MCF 10A (cell line): Measurements from ENCODE around the gene TMEM117. TPM values are rescaled to one million over a fixed set of nuclear protein-coding genes. Genes with fewer than 3 reads are reported as not detected.
"Not testable (repeated sequence)": the region's sequence is repeated elsewhere in the genome, so short reads cannot be mapped to it uniquely, and the experiment has no call there.

Source experiments
- BruUV-seq: library from RNA; stranded (reverse); fragments of 400-500 nt; replicated peaks from 2 replicates; lab custom pipeline; 2021; lab: Mats Ljungman, UMichigan
- CTCF ChIA-PET: fragments of 300-600 bp; sonication (Branson Sonifier 250); formaldehyde crosslinking; extraction: SDS; loops from one replicate; lab custom pipeline; 2021; ENCODE audit warnings: antibody characterized with exemption, inconsistent platforms; lab: Yijun Ruan, JAX
- POLR2A ChIA-PET: fragments of 300-600, 350-650 bp; sonication (Branson Sonifier 250); formaldehyde crosslinking; extraction: SDS; loops from one replicate; lab custom pipeline; 2020; ENCODE audit warnings: antibody characterized with exemption, inconsistent platforms; lab: Yijun Ruan, JAX
- DNase-seq: peaks from one replicate; pipeline ENCODE4 v3.0.0-alpha.2; 2018; ENCODE audit not compliant: unreplicated experiment
- H3K27ac Mint-ChIP-seq: one replicate; pipeline ENCODE4 v1.8.0; 2022; ENCODE audit warnings: mild to moderate bottlenecking, low read depth, mixed read lengths; ENCODE audit not compliant: unreplicated experiment
- H3K27me3 Mint-ChIP-seq: one replicate; pipeline ENCODE4 v1.8.0; 2022; ENCODE audit warnings: mixed read lengths; ENCODE audit not compliant: insufficient read depth, unreplicated experiment
- H3K36me3 Mint-ChIP-seq: one replicate; pipeline ENCODE4 v1.8.0; 2022; ENCODE audit warnings: mild to moderate bottlenecking, moderate library complexity, mixed read lengths; ENCODE audit not compliant: insufficient read depth, unreplicated experiment
- H3K4me1 Mint-ChIP-seq: one replicate; pipeline ENCODE4 v1.8.0; 2022; ENCODE audit warnings: mixed read lengths; ENCODE audit not compliant: insufficient read depth, unreplicated experiment
- H3K4me3 Mint-ChIP-seq: one replicate; pipeline ENCODE4 v1.8.0; 2022; ENCODE audit warnings: mild to moderate bottlenecking, moderate library complexity, mixed read lengths; ENCODE audit not compliant: unreplicated experiment
- H3K9me3 Mint-ChIP-seq: one replicate; pipeline ENCODE4 v1.8.0; 2022; ENCODE audit warnings: mixed read lengths; ENCODE audit not compliant: unreplicated experiment
- CTCF ChIP-seq: fragments of 200-600 bp; IDR thresholded peaks from one replicate; pipeline ENCODE4 v1.8.0; 2022; ENCODE audit warnings: antibody characterized with exemption, mild to moderate bottlenecking; ENCODE audit not compliant: unreplicated experiment
- intact Hi-C: fragments of 100-400 bp; cut with micrococcal nuclease; formaldehyde crosslinking; loops from 2 replicates; pipeline ENCODE4 v1.14.1; 2022
- total RNA-seq: library from RNA; stranded (reverse); gene quantifications from 2 replicates; pipeline ENCODE4 v1.2.3, GENCODE V29; 2022

The TMEM117 gene
- total RNA-seq, 1 experiment from 2014 or later: 3.2 TPM

- no peaks in the 10 kb centered on the region for H3K27me3 Mint-ChIP-seq
- ChIA-PET POLR2A (interaction anchor here (0.7 to 1.4 kb wide), 7 partner anchors 10 to 102 kb away, joined by 3 to 6 read pairs (median 3); partner anchors contain the start of genes IRAK4, PUS7L, TMEM117 and TWF1), CTCF (interaction anchor here (0.6 to 4.1 kb wide), 5 partner anchors 14 to 70 kb away, joined by 3 to 16 read pairs (median 3); partner anchors contain the start of gene TMEM117)
- peaks cover 11% of the 10 kb centered on the region for H3K4me1 Mint-ChIP-seq
- no peak for DNase-seq
- no peaks in the 10 kb centered on the region for H3K9me3 Mint-ChIP-seq
- peak overlapping the region; percentile 78 for H3K27ac Mint-ChIP-seq
- peaks cover 2% of the 10 kb centered on the region for H3K36me3 Mint-ChIP-seq
- TF ChIP-seq CTCF: no peak
- BruUV-seq: no TSS peak
- intact Hi-C loops: no loop called here
- no peak overlapping the region for H3K4me3 Mint-ChIP-seq
Observed at GRCh38 chr12:43861015-43861839, 25.3 kb downstream of the TMEM117 start.

GRCh38 chr12:43861840-43862150 is 25.9 kb downstream of the TMEM117 start:
- TF ChIP-seq CTCF: no peak
- no TSS peak for BruUV-seq
- CTCF ChIA-PET: interaction anchor here (0.6 to 4.1 kb wide), 5 partner anchors 14 to 70 kb away, joined by 3 to 16 read pairs (median 4); partner anchors contain the start of gene TMEM117

GRCh38 chr12:43863770-43864366 is 28.0 kb downstream of the TMEM117 start:
- ChIA-PET POLR2A (no interaction called here), CTCF (interaction anchor here (0.7 to 2.2 kb wide), 3 partner anchors 11 to 104 kb away, joined by 4 to 7 read pairs (median 6); partner anchors contain the start of gene IRAK4)
- Mint-ChIP-seq H3K27ac (no peak overlapping the region), H3K9me3 (no peaks in the 10 kb centered on the region), H3K36me3 (peaks cover 6% of the 10 kb centered on the region), H3K4me3 (no peak overlapping the region), H3K4me1 (peaks cover 15% of the 10 kb centered on the region), H3K27me3 (no peaks in the 10 kb centered on the region)
- intact Hi-C loops: no loop called here
- no peak for DNase-seq
- no peak for TF ChIP-seq CTCF
- no TSS peak for BruUV-seq

More at GRCh38 chr12:43861840-43862150, 25.9 kb downstream of the TMEM117 start:
- H3K4me1 Mint-ChIP-seq: peaks cover 11% of the 10 kb centered on the region
- POLR2A ChIA-PET: interaction anchor here (0.7 to 1.4 kb wide), 7 partner anchors 10 to 103 kb away, joined by 3 to 6 read pairs (median 3); partner anchors contain the start of genes IRAK4, PUS7L, TMEM117 and TWF1
- no peak overlapping the region for H3K4me3 Mint-ChIP-seq
- no peaks in the 10 kb centered on the region for H3K9me3 Mint-ChIP-seq
- no peaks in the 10 kb centered on the region for H3K27me3 Mint-ChIP-seq
- H3K36me3 Mint-ChIP-seq: peaks cover 6% of the 10 kb centered on the region
- intact Hi-C loops: no loop called here
- H3K27ac Mint-ChIP-seq: peak overlapping the region; percentile 78
- DNase-seq: no peak

- BruUV-seq, H3K27me3 Mint-ChIP-seq, intact Hi-C loops, H3K36me3 Mint-ChIP-seq, H3K9me3 Mint-ChIP-seq, DNase-seq, H3K27ac Mint-ChIP-seq, H3K4me3 Mint-ChIP-seq: not testable (repeated sequence)
- POLR2A ChIA-PET: interaction anchor here (0.7 kb wide), 2 partner anchors 58 to 105 kb away, joined by 3 read pairs; no protein-coding TSS in a partner anchor
- CTCF ChIA-PET: interaction anchor here (0.7 to 2.2 kb wide), 3 partner anchors 18 to 358 kb away, joined by 5 to 7 read pairs (median 6); partner anchors contain the start of gene IRAK4
- peaks cover 15% of the 10 kb centered on the region for H3K4me1 Mint-ChIP-seq
Observed at GRCh38 chr12:43864557-43864956, 28.7 kb downstream of the TMEM117 start.
